HEK293T (cell line): ENCODE data around the gene TDRD12.

Source experiments
- ARNT ChIP-seq: fragments of 450-650 bp; IDR thresholded peaks from 2 replicates; pipeline ENCODE4 v1.6.1; 2017; ENCODE audit warnings: mild to moderate bottlenecking
- CTBP1 ChIP-seq: fragments of 450-650 bp; IDR thresholded peaks from 2 replicates; pipeline ENCODE4 v1.6.1; 2016; ENCODE audit warnings: borderline replicate concordance
- ELF4 ChIP-seq: fragments of 450-650 bp; IDR thresholded peaks from 2 replicates; pipeline ENCODE4 v1.6.1; 2017; ENCODE audit warnings: antibody characterized with exemption
- FOXA1 ChIP-seq: fragments of 450-650 bp; IDR thresholded peaks from 2 replicates; pipeline ENCODE4 v1.6.1; 2016; ENCODE audit warnings: mild to moderate bottlenecking
- FOXM1 ChIP-seq: fragments of 450-650 bp; IDR thresholded peaks from 2 replicates; pipeline ENCODE4 v1.6.1; 2017; ENCODE audit warnings: mild to moderate bottlenecking, borderline replicate concordance
- HDGF ChIP-seq: fragments of 450-650 bp; IDR thresholded peaks from 2 replicates; pipeline ENCODE4 v1.6.1; 2017; ENCODE audit warnings: antibody characterized with exemption, borderline replicate concordance
- L3MBTL2 ChIP-seq: fragments of 450-650 bp; conservative IDR thresholded peaks from 2 replicates; pipeline ENCODE4 v1.6.1; 2016; ENCODE audit warnings: mild to moderate bottlenecking
- LEF1 ChIP-seq: fragments of 450-650 bp; IDR thresholded peaks from 2 replicates; pipeline ENCODE4 v1.6.1; 2017; ENCODE audit warnings: mild to moderate bottlenecking, borderline replicate concordance
- NFRKB ChIP-seq: fragments of 450-650 bp; IDR thresholded peaks from 2 replicates; pipeline ENCODE4 v1.6.1; 2016; ENCODE audit warnings: mild to moderate bottlenecking, moderate library complexity
- SP1 ChIP-seq: fragments of 450-650 bp; IDR thresholded peaks from 2 replicates; pipeline ENCODE4 v1.6.1; 2017
- SUZ12 ChIP-seq: fragments of 450-650 bp; IDR thresholded peaks from 2 replicates; pipeline ENCODE4 v1.6.1; 2016; ENCODE audit warnings: mild to moderate bottlenecking
- ZNF384 ChIP-seq: fragments of 450-650 bp; IDR thresholded peaks from 2 replicates; pipeline ENCODE4 v1.6.1; 2016

GRCh38 chr19:32824191-32824751 is 104.7 kb downstream of the TDRD12 start:
- TF ChIP-seq ARNT, result no peak
- TF ChIP-seq NFRKB, result no peak
- no peak for TF ChIP-seq FOXA1
- TF ChIP-seq LEF1, result no peak
- no peak for TF ChIP-seq CTBP1
- no peak for TF ChIP-seq HDGF
- no peak for TF ChIP-seq SUZ12
- no peak for TF ChIP-seq FOXM1
- TF ChIP-seq ELF4, result no peak
- TF ChIP-seq ZNF384, result no peak
- TF ChIP-seq L3MBTL2, result no peak
- no peak for TF ChIP-seq SP1
